ENCODE data around the gene P4HA3. TPM values are rescaled to one million over a fixed set of nuclear protein-coding genes. Genes with fewer than 3 reads are reported as not detected.

Gene P4HA3
- total and polyA plus RNA-seq, 9 donors = 0.80 to 9.3 (median 2.2) TPM

GRCh38 chr11:74269161-74269811 lies 42.2 kb downstream of the P4HA3 start:
- 50% methylated on average over 3 of the region's 11 CpGs for WGBS (ENCODE audit: insufficient coverage)
- DNase-seq = no peak

DNA sequence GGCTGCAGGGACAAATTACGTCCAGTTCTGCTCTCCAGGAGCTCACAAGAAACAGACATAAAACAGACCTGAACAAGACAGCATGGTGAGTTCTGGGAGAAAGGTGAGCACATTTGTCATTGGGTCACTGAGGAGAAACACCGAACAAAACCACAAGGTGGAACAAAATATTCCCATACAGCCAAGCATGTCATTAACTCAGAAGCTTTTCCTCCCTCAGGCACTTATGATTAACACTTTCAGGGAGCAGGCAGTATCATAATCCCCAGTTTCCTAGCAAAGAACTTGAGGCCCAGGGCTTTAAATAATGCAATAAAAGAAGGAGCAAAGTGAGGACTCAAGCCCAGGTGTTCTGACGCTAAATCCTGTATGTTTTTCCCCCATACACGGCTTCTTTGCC lies 43.0 kb downstream of the P4HA3 start:
- DNase-seq = no peak
- peaks cover 2% of the 10 kb centered on the region for H3K27me3 ChIP-seq (ENCODE audit: control insufficient read depth, insufficient read depth, low read length)
- WGBS (ENCODE audit: insufficient coverage) = 14% methylated on average over 1 of the region's 4 CpGs
- peaks cover 5% of the 10 kb centered on the region for H3K4me1 ChIP-seq (ENCODE audit: control insufficient read depth, insufficient read depth, low read length)
- no peaks in the 10 kb centered on the region for H3K36me3 ChIP-seq (ENCODE audit: control insufficient read depth, insufficient read depth, low read length)
- H3K9me3 ChIP-seq (replicated peaks; ENCODE audit: control insufficient read depth, low read depth, low read length) = no peaks in the 10 kb centered on the region
- H3K27ac ChIP-seq (ENCODE audit: low read length) = no peak overlapping the region
- no peak overlapping the region for H3K4me3 ChIP-seq (ENCODE audit: low read length)

More at GRCh38 chr11:74269161-74269811, 42.2 kb downstream of the P4HA3 start:
- peaks cover 5% of the 10 kb centered on the region for H3K4me1 ChIP-seq (ENCODE audit: control insufficient read depth, insufficient read depth, low read length)
- H3K27ac ChIP-seq (ENCODE audit: low read length) = no peak overlapping the region
- H3K27me3 ChIP-seq (ENCODE audit: control insufficient read depth, insufficient read depth, low read length) = peaks cover 2% of the 10 kb centered on the region
- no peak overlapping the region for H3K4me3 ChIP-seq (ENCODE audit: low read length)
- H3K9me3 ChIP-seq (replicated peaks; ENCODE audit: control insufficient read depth, low read depth, low read length) = no peaks in the 10 kb centered on the region
- H3K36me3 ChIP-seq (ENCODE audit: control insufficient read depth, insufficient read depth, low read length) = no peaks in the 10 kb centered on the region

DNA sequence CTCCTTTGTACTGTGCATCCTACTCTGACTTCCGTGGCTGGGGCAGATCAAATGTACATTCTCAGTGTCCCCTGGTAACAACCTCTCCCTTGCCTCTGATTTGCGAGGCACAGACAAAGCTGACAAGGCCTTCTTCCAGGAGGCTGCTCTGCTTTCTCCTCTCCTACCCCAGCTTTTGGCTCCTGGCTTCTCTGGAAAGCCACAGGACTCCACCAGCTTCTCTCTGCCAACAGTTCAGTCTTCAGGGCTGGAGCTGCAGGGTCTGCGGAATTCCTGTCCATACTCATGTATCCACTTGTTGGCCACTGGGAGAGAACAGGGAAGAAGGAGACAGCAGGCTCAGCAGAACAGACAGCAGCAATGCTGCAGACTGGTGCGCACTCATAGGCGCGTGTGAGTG lies 44.4 kb downstream of the P4HA3 start:
- Histone ChIP-seq H3K4me1 (ENCODE audit: control insufficient read depth, insufficient read depth, low read length) (peaks cover 5% of the 10 kb centered on the region), H3K9me3 (replicated peaks; ENCODE audit: control insufficient read depth, low read depth, low read length) (no peaks in the 10 kb centered on the region), H3K4me3 (ENCODE audit: low read length) (no peak overlapping the region), H3K27ac (ENCODE audit: low read length) (no peak overlapping the region), H3K36me3 (ENCODE audit: control insufficient read depth, insufficient read depth, low read length) (no peaks in the 10 kb centered on the region), H3K27me3 (ENCODE audit: control insufficient read depth, insufficient read depth, low read length) (peaks cover 4% of the 10 kb centered on the region)
- peak; percentile 46 for DNase-seq
- WGBS (ENCODE audit: insufficient coverage) = 55% methylated on average over 6 of the region's 6 CpGs

DNA sequence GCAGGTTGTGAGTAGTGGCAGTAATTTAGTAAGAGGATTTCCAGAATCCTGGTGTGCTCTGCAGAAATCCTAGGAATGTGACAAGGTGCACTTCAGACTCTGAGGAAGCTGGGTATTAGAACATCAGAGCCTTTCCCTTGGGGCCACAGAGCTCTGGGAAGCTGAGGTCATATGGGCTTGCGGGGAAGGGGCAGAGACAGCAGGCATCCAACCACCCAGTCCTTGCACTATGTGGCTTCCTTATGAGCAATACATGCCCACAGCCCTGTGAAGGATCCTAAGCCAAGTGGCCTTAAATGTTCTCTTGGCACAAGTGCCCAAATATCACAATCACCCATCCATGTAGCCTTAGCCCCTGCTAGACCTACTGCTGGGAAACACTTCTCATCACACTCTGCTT lies 46.2 kb downstream of the P4HA3 start:
- Histone ChIP-seq H3K27me3 (ENCODE audit: control insufficient read depth, insufficient read depth, low read length) (peaks cover 2% of the 10 kb centered on the region), H3K4me1 (ENCODE audit: control insufficient read depth, insufficient read depth, low read length) (peaks cover 5% of the 10 kb centered on the region), H3K27ac (ENCODE audit: low read length) (no peak overlapping the region), H3K4me3 (ENCODE audit: low read length) (no peak overlapping the region), H3K36me3 (ENCODE audit: control insufficient read depth, insufficient read depth, low read length) (no peaks in the 10 kb centered on the region), H3K9me3 (replicated peaks; ENCODE audit: control insufficient read depth, low read depth, low read length) (no peaks in the 10 kb centered on the region)
- WGBS (ENCODE audit: insufficient coverage) = no CpG with 5 or more reads among the region's 1 CpG
- DNase-seq = no peak

DNA sequence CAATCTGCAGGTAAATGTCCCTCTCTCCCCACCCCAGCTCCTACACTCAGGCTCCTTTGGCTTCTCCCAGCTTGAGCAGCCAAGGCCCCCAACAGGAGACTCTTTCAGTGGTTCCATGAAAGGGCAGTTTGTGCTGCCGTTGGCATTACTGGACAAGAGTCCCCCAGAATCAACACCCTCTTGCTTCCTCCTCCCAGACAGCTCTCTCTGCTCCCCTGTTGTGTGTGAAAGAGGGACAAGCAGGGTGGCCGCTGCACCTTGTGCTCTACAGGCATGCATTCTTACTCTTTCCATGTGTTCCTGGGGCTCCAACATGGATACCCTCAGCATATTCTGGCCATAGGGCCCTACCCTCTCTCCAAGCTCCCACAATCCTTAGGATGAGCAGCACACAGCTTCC lies 48.7 kb downstream of the P4HA3 start:
- WGBS (ENCODE audit: insufficient coverage) = 80% methylated on average over 1 of the region's 2 CpGs
- H3K4me1 ChIP-seq (ENCODE audit: control insufficient read depth, insufficient read depth, low read length) = peaks cover 10% of the 10 kb centered on the region
- H3K9me3 ChIP-seq (replicated peaks; ENCODE audit: control insufficient read depth, low read depth, low read length) = no peaks in the 10 kb centered on the region

DNA sequence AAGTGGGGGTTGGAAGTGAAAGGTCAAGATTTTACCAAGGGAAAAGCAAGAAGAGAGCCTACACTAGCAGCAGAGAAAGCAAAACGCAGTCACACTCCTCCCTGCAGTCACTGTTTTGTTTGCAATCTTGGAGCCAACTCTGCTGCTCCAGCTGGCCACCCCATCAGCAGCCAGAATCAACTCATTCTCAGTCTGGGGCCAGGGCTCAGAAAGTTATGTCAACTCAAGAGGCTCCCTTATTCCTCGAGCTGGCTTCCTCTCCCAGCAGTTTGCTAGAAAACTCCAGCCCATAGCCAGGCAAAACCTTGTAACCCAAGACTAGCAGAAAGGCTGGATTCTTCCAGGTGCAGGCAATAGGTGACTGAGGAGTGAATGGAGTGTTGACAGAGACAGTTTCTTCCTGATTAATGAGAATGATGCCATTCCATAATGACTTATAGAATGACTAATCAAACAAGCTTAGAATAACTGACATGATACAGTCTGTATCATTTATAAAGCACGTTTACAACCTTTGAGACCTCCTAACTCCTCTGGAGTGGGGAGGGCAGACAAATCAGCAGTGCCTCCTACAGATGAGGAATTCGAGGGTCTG lies 53.4 kb downstream of the P4HA3 start:
- Histone ChIP-seq H3K36me3 (ENCODE audit: control insufficient read depth, insufficient read depth, low read length) (peaks cover 28% of the 10 kb centered on the region), H3K27me3 (ENCODE audit: control insufficient read depth, insufficient read depth, low read length) (peaks cover 2% of the 10 kb centered on the region), H3K9me3 (replicated peaks; ENCODE audit: control insufficient read depth, low read depth, low read length) (no peaks in the 10 kb centered on the region), H3K27ac (ENCODE audit: low read length) (no peak overlapping the region), H3K4me3 (ENCODE audit: low read length) (no peak overlapping the region), H3K4me1 (ENCODE audit: control insufficient read depth, insufficient read depth, low read length) (peaks cover 7% of the 10 kb centered on the region)
- 0% methylated on average over 1 of the region's 4 CpGs for WGBS (ENCODE audit: insufficient coverage)
- DNase-seq = peak; percentile 96

More for the DNA sequence above, 48.7 kb downstream of the P4HA3 start:
- H3K27ac ChIP-seq (ENCODE audit: low read length) = no peak overlapping the region
- DNase-seq = no peak
- H3K36me3 ChIP-seq (ENCODE audit: control insufficient read depth, insufficient read depth, low read length) = no peaks in the 10 kb centered on the region
- H3K4me3 ChIP-seq (ENCODE audit: low read length) = no peak overlapping the region
- peaks cover 2% of the 10 kb centered on the region for H3K27me3 ChIP-seq (ENCODE audit: control insufficient read depth, insufficient read depth, low read length)

- WGBS (ENCODE audit: insufficient coverage) = 86% methylated on average over 3 of the region's 5 CpGs
- Histone ChIP-seq H3K27me3 (ENCODE audit: control insufficient read depth, insufficient read depth, low read length) (no peaks in the 10 kb centered on the region), H3K36me3 (ENCODE audit: control insufficient read depth, insufficient read depth, low read length) (peaks cover 41% of the 10 kb centered on the region), H3K9me3 (replicated peaks; ENCODE audit: control insufficient read depth, low read depth, low read length) (no peaks in the 10 kb centered on the region), H3K4me1 (ENCODE audit: control insufficient read depth, insufficient read depth, low read length) (peaks cover 7% of the 10 kb centered on the region), H3K27ac (ENCODE audit: low read length) (no peak overlapping the region), H3K4me3 (ENCODE audit: low read length) (no peak overlapping the region)
- no peak for DNase-seq
Measured at GRCh38 chr11:74256378-74257133, 54.9 kb downstream of the P4HA3 start.

DNA sequence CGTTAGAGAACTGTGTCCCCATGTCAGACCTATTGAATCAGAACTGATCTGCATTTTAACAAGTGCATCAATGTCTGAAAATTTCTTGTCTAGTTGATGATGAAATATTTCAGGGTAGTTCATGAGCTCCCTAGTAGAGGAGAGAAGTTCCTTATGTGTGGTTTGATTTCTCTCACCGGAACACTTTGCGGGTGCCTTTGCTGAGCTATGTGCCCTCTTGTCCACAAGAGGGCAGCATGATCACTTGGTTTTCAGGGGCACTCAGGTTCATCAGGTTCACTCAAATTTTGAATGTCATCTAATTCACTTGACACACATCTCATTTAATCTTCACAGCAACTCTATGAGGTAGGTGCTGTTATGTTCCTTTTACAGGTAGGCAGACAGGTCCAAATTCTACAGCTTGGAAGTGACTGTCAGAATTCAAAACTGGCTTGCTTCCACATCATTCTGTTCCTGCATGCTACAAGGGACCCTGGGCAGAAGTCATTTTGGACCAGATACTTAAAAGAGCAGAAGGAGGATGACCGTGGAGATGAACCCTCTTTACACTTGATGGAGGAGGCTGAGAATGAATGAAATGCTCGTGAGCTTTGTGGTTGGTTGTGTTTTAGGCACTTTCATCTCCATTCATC lies 55.6 kb downstream of the P4HA3 start:
- WGBS (ENCODE audit: insufficient coverage) = 49% methylated on average over 2 of the region's 5 CpGs
- Histone ChIP-seq H3K9me3 (replicated peaks; ENCODE audit: control insufficient read depth, low read depth, low read length) (no peaks in the 10 kb centered on the region), H3K4me3 (ENCODE audit: low read length) (no peak overlapping the region), H3K27ac (ENCODE audit: low read length) (no peak overlapping the region), H3K27me3 (ENCODE audit: control insufficient read depth, insufficient read depth, low read length) (no peaks in the 10 kb centered on the region), H3K4me1 (ENCODE audit: control insufficient read depth, insufficient read depth, low read length) (peaks cover 7% of the 10 kb centered on the region), H3K36me3 (ENCODE audit: control insufficient read depth, insufficient read depth, low read length) (peaks cover 48% of the 10 kb centered on the region)
- DNase-seq = peak; percentile 76

DNA sequence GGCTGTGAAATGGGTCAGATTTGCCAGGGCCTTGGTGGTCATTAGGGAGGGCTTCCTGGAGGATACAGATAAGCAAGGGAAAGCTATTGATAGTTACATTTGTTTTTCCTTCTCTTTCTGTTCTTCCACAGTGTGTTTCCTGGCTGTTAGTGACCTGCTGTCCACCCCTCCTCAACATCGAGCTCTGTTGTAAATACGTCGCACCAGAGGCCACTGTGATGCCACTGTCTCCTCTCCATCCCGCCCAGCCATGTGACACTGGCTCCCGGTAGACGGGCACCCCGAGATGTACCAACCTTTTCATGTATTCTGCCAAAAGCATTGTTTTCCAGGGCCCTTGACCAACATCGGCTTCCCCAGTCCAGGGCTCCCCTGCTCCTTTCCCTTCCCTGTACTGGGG lies 58.1 kb downstream of the P4HA3 start:
- H3K4me1 ChIP-seq (ENCODE audit: control insufficient read depth, insufficient read depth, low read length) = peaks cover 7% of the 10 kb centered on the region
- DNase-seq = no peak
- WGBS (ENCODE audit: insufficient coverage) = 92% methylated on average over 8 of the region's 8 CpGs
- no peak overlapping the region for H3K4me3 ChIP-seq (ENCODE audit: low read length)
- no peaks in the 10 kb centered on the region for H3K27me3 ChIP-seq (ENCODE audit: control insufficient read depth, insufficient read depth, low read length)
- H3K36me3 ChIP-seq (ENCODE audit: control insufficient read depth, insufficient read depth, low read length) = peaks cover 58% of the 10 kb centered on the region
- H3K27ac ChIP-seq (ENCODE audit: low read length) = no peak overlapping the region
- H3K9me3 ChIP-seq (replicated peaks; ENCODE audit: control insufficient read depth, low read depth, low read length) = no peaks in the 10 kb centered on the region

DNA sequence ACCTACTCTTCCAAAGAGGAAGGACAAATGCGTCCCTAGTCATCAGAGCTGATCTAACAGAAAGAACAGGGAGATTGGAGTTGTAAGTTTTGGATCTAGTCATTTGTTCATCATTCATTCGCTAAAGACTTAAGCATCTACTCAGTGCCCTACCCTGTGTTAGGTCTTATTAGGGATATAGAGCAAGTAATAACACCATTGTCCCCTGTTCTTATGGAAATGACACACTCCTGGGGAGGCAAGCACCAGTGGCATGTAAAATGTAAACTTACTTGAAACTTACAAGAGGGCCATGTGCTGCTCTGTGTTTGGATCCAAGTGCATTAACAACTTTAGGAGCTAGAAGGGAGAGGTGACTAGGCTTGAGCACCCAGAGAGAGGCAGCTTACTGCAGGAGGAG lies 61.9 kb downstream of the P4HA3 start:
- peaks cover 62% of the 10 kb centered on the region for H3K36me3 ChIP-seq (ENCODE audit: control insufficient read depth, insufficient read depth, low read length)
- H3K27ac ChIP-seq (ENCODE audit: low read length) = no peak overlapping the region
- H3K27me3 ChIP-seq (ENCODE audit: control insufficient read depth, insufficient read depth, low read length) = no peaks in the 10 kb centered on the region
- H3K9me3 ChIP-seq (replicated peaks; ENCODE audit: control insufficient read depth, low read depth, low read length) = no peaks in the 10 kb centered on the region
- WGBS (ENCODE audit: insufficient coverage) = no CpG with 5 or more reads among the region's 2 CpGs
- no peak for DNase-seq
- H3K4me3 ChIP-seq (ENCODE audit: low read length) = no peak overlapping the region
- H3K4me1 ChIP-seq (ENCODE audit: control insufficient read depth, insufficient read depth, low read length) = no peaks in the 10 kb centered on the region

Data from muscle of leg (tissue), 11 donors.